Measurements from ENCODE around the gene PLD4.

The PLD4 gene

DNA sequence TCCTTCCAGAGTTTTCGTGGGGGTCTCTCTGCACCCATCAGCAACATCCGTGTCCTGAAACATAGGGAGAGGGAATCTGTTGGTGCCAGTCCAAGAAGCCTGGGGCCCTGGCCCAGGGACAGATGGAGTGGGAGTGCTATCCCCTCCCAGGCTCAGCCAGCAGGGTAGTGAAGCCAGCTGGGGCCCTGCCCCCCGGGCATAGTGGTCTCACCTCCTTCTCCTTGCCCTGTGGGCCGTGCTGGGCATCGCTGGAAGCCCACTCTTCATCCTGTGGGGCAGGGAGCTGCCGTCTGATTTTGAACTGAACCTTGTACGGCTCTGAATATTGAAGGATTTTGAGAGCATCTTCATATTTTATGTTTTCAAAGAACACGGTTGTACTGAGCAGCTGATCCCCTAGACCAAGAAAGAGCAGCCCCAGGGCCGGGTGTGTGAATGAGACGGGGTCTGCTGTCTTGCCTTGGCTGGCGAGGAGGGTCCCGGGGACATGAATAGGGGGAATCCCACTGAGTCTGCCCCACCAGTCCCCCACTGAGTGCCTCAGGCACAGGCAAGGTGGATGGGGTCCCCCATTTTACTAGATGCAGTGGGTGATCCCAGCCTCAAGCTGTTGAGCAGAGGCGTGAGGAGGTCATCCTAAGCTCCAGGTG is 30.2 kb downstream of the PLD4 start:
- no peak for FAIRE-seq

DNA sequence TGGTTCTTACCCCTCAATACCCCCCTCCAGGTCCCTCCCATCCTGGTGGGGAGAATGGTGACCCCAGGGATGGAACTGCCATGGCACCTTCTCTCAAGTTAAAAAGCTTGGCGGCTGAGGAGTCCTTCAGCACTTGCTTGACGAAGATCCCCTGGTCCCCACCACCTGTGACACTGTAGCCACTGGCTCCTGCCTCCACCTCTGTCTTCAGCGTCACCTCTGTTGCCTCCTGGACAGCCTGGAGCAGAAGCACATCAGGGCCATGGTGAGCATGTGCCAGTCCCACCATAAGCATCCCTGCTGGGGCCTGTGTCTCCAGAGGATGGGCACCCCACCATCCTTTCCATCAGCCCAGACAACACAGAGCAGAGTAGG is 30.7 kb downstream of the PLD4 start:
- DNase-seq (ENCODE audit: low spot score) (no peak), FAIRE-seq (no peak)

More for the DNA sequence above, 30.2 kb downstream of the PLD4 start:
- DNase-seq (ENCODE audit: low spot score) = no peak

DNA sequence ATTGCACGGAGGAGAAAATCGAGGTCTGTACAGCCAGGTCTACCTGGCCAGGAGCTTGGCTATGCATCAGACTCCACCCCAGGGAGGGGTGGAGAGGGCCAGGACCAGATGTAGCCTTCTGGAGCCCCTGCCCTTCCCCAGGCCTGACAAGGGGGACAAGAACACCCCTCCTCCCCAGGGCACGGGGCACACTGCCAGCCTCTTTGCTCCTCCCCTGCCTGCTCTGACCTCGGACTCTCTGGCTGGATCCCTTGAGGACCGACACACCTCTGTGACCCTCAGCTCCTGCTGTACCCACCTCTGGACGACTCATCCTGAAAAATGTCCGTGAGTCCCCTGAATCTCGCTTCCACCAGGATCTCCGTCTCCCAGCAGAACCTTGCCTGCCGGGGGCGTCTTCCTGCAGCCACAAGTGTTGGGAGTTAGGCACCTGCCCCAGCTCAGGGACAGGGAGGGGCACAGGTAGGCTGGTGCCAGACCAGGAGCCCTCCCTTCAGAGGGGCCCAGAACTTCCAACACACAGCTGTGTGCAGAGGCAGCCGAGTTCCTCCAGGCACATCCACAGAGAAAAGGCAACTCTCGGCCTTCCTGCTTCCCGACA is 31.7 kb downstream of the PLD4 start:
- no peak for FAIRE-seq
- no peak for DNase-seq (ENCODE audit: low spot score)

DNA sequence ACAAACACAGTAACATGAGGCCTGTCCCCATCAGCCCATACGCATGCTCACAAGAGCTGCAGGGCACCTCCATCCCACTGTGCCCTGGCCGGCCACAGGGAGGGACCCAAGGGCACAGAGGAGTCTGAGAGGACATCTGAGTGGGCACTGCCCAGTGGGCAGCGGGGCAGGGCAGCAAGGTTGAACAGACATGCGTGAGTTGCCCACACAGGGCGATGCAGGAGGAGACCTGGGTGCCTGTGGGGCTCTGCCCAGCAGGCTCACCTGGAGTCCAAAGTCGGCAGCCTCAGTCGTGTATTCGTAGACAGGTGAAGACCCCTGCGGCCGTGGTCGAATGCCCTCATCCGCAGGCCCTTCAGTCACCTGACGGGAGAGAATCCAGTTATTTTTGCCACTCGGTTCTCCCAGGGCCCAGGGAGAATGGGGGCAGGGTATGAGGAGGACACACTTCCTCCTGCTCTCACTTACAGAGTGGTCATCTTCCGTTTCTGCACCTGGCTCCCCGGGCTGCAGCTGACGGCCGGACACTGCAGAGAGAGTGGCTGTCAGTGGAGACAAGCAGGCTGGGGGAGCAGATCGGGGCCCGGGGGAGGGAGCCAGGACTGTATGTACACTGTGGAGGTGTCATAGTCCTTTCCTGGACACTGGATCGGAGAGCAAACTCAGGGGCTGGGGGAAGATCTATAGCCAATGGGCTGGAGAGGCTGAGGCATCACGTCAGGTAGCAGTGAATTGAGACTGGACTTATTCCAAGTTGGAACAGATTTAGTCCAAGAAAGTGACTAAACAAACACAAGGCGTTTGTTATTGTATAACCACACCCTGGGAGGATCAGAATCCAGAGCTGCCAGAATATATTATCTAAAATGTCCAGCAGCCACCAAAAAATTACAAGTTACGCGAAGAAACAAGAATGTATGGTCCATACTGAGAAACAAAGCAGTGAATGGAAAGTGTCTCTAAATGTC is 32.8 kb downstream of the PLD4 start:
- FAIRE-seq (no peak), DNase-seq (ENCODE audit: low spot score) (no peak)

DNA sequence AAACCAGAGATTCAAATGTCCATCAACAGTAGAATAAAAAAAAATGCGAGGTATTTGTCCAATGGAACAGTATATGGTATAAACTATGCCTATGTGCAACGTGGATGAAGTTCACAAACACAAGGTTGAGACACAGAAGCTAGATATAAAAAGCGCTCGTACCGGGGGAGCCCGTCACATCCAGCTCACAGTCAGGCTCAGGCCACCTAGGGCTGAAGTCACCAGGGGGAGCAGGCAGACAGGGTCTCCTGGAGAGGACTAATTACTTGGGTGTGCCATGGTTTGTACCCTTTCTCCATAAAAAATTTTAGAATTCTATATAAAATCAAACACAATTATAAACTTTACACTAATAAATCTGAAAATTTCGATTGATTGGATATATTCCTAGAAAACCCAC is 39.9 kb downstream of the PLD4 start:
- DNase-seq (ENCODE audit: low spot score) (no peak), FAIRE-seq (no peak)

DNA sequence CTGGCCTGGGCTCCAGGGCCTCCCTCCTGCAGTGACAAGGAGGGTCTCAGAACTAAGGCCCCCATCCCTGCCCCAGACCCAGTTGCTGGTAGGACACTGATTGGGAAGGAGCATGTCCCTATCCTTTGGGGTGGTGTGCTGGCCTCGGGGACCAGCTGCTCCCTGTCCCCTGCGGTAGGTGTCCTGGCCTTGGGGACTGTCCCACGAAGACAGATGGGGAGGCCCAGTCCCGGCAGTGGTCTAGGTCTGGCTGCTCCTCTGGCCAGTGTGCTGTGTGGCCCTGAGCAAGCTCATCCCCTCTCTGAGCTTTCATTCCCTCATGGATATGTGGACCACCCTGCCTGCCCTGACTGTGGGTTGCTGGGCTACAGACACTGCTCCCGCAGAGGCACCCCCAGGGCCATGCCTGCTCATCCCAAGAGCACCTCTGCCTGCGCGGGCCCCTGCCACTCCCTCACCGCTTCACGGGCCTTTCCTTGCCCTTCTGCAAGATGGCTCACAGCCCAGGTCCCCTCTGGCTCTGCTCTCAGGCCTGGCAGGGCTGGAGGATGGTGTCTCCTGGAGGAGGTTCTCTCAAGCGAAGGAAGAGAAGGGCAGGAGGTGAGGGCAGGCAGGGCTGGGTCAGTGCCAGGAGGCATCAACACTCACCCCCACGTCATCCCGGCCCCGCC is 41.0 kb downstream of the PLD4 start:
- no peak for FAIRE-seq
- DNase-seq (ENCODE audit: low spot score) = no peak

DNA sequence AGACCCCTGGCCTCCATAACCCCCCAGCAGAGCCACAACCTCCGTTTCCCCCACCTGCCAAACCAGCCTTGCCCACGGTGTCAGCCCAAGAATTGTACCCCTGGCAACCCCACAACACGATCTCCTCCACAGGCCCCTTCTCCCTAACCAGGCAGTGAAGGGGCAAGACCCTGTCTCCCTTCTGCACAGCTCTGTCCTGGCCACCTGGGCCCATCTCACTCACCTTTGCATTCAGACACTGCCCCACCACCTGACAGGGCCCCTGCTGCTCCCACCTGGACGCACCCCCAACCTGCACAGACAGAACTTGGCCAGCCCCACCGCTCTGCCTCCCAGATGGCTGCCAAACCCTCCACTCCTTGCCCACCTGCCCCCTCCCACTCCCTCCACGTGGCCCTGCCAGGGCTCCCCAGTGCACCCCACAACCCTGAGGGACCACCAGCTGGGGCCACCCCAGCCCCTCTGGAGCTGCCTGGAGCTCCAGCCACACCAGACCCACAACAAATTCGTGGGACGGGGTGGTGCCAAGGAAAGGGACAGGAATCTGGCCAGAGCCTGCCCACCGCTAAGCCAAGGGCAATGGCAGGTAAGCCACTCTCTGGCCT is 41.7 kb downstream of the PLD4 start:
- FAIRE-seq (no peak), DNase-seq (ENCODE audit: low spot score) (no peak)

DNA sequence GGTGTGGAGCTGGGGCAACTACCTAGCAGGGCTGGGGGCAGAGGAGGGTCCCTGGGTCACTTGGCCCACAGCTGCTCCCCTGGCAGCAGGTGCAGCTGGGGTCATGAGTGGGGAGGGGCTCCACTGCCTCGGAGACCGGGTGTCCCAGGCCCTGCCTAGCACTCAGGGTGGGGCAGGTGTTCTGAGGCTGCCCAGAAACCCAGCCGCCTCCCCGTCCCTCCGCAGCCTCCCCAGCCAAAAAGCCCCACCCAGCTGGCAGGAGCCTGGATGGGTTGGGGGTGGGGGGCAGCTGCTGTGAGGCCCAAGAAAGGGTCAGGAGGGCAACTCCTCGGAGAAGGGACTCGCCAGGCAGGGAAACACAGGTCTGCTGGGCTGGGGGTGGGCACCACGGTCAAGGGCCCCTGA is 42.3 kb downstream of the PLD4 start:
- FAIRE-seq (no peak), DNase-seq (ENCODE audit: low spot score) (no peak)

DNA sequence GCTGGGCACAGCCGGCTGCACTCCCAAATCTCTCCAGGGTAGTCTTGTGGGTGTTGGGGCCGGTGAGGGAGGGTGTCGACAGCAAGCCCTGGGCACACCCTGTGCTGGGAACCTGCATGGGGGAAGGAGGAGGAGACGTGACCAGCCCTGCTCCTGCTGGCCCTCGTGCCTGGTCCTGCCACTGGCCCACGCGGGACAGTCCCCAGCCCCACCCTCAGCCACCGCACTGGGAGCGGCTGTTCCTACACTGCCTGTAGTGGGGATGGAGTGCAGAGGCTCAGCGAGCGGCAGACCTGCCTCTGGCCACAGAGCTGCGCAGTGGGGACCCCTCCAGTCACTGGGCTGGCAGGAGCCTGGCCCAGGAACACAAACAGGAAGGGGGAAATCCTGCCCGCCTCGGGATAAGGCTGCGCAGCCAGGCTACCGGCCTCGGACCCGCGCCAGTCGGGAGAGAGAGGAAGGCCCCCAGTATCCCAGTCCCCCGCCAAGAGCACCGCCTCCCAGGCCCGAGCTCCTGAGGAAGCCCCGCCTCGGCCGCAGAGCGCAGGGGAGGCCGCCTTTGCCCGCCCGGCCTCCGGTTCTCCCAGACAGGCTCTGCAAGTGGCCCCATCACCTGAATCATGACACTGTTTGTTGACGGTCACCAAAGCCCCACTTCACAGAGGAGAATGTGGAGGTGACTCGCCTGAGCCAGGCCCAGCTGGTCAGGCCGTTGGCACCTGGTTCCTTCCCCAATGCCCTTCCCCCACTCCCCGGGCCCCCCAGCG is 42.9 kb downstream of the PLD4 start:
- DNase-seq (ENCODE audit: low spot score) (no peak), FAIRE-seq (no peak)

DNA sequence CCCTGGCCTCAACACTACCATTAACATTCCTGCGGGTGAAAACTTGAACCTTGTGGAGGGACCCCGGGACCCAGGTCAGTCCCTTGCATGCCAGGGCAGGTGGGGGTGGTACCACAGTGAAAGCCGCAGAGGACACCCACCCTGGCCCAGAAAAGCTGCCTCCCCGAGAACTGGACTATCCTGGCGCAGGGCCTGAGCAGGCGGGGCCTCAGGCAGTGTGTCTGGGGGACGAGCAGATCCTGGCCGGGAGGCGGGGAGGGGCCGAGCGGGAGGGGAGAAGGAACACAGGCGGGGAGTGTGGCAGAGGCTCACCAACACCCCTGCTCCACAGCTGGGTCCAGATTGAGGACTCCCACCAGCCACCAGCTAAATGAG is 43.5 kb downstream of the PLD4 start:
- no peak for DNase-seq (ENCODE audit: low spot score)
- no peak for FAIRE-seq

DNA sequence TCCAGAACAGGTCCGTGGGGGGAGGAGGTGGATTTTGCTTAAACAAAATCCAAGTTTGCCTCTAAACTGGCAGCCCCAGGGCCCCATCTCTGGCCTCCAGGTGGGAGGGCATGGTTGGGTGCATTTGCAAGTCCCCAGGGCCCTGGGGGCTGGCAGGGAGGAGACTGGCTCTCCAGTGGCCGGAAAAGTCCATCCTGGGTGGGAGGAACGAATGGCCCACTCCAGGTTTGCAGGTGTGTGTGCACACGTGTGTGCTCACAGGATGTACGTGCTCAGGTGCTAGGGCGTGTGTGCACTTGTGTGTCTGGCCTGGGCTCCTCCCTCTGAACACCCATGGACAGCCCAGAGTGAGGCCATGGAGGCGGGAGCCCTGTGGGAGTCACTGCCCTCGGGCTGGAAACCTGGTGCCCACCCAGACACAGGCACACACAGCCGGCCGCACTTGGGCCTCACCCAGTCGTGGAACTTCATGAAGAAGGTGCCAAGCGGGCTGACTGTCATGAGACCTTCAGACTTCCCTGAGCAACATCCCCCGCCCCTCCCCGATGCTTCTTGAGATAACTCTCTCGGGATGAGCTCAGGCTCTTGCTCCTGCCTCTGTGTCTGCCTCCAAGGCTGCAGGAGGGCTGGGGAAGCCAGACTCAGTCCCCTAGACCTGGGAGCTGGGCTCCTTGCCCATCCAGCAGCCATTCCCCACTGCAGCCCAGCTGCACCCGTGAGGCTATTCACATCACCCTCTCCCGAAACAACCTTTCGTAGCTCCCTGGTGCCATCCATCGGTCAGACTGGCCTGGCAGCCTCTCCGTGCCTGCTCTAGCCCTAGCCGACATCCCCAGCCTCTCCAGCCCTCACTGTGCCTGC is 44.1 kb downstream of the PLD4 start:
- DNase-seq (ENCODE audit: low spot score) (no peak), FAIRE-seq (no peak)

DNA sequence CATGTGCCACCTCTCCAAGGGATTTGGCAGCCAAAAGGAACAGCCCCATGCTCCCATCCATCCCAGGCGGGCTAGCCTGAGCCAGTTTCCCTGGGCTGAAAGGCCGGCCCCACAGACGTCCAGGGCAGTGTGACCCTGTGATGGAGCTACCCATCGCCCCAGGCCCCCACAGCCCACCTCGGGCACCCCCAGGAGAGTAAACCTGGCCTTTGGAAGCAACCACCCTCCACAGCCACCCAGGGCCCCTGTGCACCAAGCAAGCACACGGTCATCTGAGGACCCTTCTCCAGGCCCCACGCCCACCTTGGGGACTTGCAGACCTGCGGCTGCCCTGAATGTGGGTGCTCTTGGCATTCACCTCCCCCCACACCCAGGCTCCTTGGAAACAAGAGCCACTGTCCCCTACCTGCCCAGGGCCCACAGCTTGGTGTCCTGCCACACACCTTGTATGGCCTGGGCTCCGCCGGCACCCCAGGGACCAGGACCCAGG is 45.1 kb downstream of the PLD4 start:
- DNase-seq (ENCODE audit: low spot score) (no peak), FAIRE-seq (no peak)

DNA sequence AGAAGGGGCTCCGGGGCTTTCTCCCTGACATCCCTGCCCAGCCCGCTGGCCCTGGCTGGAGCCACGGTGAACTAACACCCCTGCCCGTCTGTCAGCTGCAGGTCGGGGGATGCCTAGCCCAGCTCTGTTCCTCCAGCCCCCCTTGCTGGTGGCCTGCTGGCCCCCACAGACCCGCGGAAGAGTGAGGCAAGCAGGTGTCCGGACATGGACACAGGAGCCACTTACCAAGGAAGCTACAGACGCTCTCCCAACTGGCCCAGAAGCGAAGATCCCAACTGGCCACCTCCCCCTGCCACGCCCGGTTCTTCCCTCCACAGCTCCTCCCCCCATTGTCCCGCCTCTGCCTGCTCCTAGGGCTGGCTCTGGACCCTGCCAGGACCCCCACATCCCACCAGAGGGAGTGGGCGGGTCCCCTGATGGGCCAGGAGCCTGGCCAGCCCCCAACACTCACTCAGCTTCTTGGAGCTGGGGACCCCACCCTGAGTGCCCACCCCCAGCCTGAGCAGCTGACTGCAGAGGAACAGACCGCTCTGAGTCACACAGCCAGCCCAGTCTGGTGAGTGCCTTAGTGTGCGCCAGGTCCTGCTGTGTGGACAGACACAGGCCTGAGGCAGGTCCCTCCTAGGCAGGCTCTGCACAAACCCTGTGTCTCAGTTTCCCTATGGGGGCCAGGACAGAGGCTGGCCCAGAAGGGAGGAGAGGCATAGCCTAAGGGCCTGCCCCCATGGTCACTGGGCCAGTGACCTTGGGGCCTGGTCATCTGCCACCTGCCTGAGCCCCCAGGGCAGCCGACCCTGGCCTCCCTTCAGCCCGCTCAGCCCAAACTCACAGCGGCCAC is 45.8 kb downstream of the PLD4 start:
- FAIRE-seq (no peak), DNase-seq (ENCODE audit: low spot score) (peak; percentile 63)

DNA sequence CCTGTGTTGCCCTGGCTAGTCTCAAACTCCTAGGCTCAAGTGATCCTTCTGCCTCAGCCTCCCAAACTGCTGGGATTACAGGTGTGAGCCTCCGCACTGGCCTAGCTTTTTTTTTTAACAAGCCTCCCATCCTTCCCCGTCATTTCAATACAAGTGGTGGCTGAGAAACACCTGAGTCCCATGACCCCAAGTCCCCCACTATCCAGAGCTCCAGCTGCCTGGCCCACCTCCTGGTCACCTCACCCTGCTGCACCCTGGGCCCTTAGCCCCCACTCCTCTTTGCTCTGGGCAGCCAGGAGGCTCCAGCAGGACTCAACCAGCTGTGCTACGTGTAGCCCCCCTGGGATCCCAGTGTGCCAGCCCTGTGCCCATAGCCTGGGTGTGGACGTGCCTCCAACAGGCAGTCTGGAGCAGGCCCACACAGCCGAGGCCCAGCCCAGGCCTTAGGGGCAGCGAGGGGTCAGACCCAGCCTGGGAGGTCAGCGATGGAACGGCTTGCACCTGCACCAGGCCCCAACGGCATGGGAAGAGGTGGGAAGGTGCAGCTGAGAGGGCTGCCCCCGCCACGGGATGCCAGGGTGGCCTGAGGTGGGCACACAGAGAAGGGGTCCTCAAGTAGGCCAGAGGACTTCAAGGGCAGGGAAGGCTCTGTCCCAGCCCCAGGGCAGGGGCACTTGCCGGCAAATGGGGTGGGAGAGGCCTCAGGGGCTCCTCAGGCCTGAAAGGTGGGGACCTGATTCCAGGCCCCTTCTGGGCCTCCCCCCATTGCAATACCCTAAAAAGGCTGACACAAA is 47.0 kb downstream of the PLD4 start:
- FAIRE-seq = no peak

DNA sequence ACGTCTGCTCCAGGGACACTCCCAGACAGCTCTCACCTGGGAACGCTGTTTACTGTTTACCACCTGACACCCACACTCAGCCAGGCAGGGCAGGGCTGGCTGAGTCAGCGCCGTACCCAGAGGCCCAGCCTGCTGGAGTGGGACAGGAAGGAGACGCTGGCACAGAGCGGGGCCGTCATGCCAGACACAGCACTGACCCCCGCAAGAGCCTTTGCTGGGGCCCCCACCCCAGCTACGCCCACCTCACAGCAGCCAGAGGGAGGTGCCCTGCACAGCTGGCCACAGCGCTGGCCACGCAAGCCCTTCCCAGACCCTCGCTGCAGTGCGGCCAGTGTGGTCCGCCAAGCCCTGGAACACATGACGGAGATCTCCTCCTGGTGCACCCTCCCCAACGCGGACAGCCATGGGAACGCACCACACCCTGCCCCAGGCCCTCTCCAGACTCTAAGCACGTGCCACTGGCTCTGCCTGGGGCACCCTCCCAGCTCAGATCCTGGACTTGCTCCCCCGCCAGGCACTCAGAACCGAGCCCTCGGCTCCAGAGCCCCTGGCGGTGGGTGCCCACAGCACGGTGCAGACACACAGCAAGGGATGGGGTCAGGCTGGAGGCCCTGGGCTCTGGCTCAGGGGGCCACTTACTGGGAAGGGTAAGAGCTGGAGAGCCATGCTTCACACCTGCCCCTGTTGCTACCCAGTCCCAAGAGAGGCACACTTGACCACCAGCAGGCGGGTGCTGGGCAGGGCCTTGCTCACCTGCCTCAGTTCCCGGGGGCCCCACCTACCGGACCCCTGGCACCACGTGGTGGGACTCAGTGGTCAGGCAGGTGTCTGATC is 47.8 kb downstream of the PLD4 start:
- DNase-seq (ENCODE audit: low spot score) (peak; percentile 58), FAIRE-seq (no peak)

More for the DNA sequence above, 47.0 kb downstream of the PLD4 start:
- DNase-seq (ENCODE audit: low spot score) = no peak

DNA sequence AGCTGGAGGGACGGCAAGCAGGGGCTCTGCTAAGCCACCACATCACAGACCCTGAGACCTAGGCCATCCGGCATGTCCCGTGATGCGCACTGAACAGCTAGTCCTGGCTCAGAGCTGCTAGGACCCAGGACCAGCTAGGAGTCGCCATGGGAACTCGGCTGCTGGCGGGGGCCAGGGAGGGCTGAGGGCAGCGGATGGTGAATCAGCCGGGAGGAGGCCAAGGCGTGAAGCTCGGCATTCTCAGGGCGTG is 48.4 kb downstream of the PLD4 start:
- DNase-seq (ENCODE audit: low spot score) (peak; percentile 88), FAIRE-seq (peak; percentile 80)

Data from RCC 7860 (cell line).